HCT116 (cell line): ENCODE data around the gene ZXDC.

Experiments
- CTCF ChIP-seq, 3 experiments: fragments of 200-600 bp in 1 of 3; sonication (generic) in 1 of 3; IDR thresholded peaks in 2 of 3; conservative IDR thresholded peaks in 1 of 3; 2 replicates each; pipeline ENCODE4 v1.5.1; 2012 to 2017; ENCODE audit warnings: low read depth in 2 of 3, low read length in 2 of 3, antibody characterized with exemption in 1 of 3, borderline replicate concordance in 1 of 3, control low read depth in 1 of 3, mild to moderate bottlenecking in 1 of 3, mixed read lengths in 1 of 3, mixed run types in 1 of 3, moderate library complexity in 1 of 3; ENCODE audit not compliant: insufficient read depth in 1 of 3
- EGR1 ChIP-seq: IDR thresholded peaks from 2 replicates; pipeline ENCODE4 v1.6.1; 2012; ENCODE audit warnings: low read depth
- ELF1 ChIP-seq: IDR thresholded peaks from 2 replicates; pipeline ENCODE4 v1.6.1; 2012; ENCODE audit warnings: low read depth, borderline replicate concordance
- EZH2 ChIP-seq: fragments of 200-600 bp; sonication (generic); IDR thresholded peaks from 2 replicates; pipeline ENCODE4 v1.6.1; 2017; ENCODE audit warnings: antibody characterized with exemption, mixed run types
- EZH2phosphoT487 ChIP-seq: fragments of 200-600 bp; IDR thresholded peaks from 2 replicates; pipeline ENCODE4 v1.6.1; 2018; ENCODE audit warnings: antibody characterized with exemption, borderline replicate concordance
- JUND ChIP-seq: IDR thresholded peaks from 2 replicates; pipeline ENCODE4 v1.6.1; 2012
- MAX ChIP-seq: IDR thresholded peaks from 2 replicates; pipeline ENCODE4 v1.6.1; 2012
- POLR2A ChIP-seq: IDR thresholded peaks from 2 replicates; pipeline ENCODE4 v1.7.0; 2011; ENCODE audit warnings: borderline replicate concordance; ENCODE audit not compliant: insufficient read depth, insufficient read length; ENCODE audit errors: extremely low read depth
- POLR2AphosphoS5 ChIP-seq: IDR thresholded peaks from 2 replicates; pipeline ENCODE4 v1.6.1; 2011; ENCODE audit warnings: mild to moderate bottlenecking, low read depth, low read length, moderate library complexity
- REST ChIP-seq: IDR thresholded peaks from 2 replicates; pipeline ENCODE4 v1.6.1; 2012; ENCODE audit warnings: low read depth
- SRF ChIP-seq: IDR thresholded peaks from 2 replicates; pipeline ENCODE4 v1.6.1; 2012; ENCODE audit warnings: low read depth
- TCF7L2 ChIP-seq: IDR thresholded peaks from 2 replicates; pipeline ENCODE4 v1.7.0; 2011; ENCODE audit warnings: borderline replicate concordance, inconsistent platforms; ENCODE audit not compliant: insufficient read depth, insufficient read length; ENCODE audit errors: extremely low read depth
- ZFX ChIP-seq: fragments of 450-650 bp; IDR thresholded peaks from 2 replicates; pipeline ENCODE4 v1.6.1; 2017
- ZNF274 ChIP-seq: fragments of 200-500 bp; sonication (Bioruptor generic); IDR thresholded peaks from 2 replicates; pipeline ENCODE4 v1.6.1; 2014; ENCODE audit warnings: mild to moderate bottlenecking, low read depth, low read length, inconsistent platforms

DNA sequence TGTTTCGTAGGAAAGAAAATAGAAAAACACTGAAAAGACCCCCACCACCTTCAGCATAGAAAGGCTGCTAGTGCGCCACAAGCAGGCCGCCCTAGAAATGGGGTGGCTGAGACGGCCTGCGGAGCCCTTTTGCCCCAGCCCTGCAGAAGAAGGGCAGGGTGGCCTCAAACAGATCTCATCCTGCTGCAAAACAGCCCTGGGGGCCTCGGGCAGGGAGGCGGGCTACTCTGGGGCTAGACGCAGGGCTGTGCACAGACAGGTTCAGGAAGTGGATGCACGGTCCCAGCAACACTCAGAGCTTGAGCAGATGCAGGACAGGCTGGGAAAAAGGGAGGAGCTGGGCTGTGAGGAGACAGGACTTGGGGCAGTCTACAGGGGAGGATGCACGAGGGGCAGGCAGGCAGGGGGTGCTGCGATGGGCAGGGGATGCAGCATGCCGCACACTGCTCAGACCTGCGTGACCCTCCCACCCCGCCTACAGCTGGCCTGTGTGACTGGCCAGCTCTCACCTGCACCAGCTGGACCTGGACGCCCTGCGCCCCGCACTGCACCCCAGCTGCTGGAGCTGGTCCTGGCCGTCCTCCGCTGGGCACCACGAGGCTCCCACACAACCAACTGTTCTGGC lies 34.3 kb downstream of the ZXDC start:
- TF ChIP-seq POLR2AphosphoS5 (no peak), EZH2 (no peak), CTCF (IDR thresholded peaks at IDR 0.05 in 2 of 3, conservative IDR thresholded peaks at IDR 0.05 in 1 of 3; ENCODE audit: borderline replicate concordance in 1 of 3, insufficient read depth in 1 of 3, low read depth in 2 of 3, low read length in 2 of 3) (no peak), EZH2phosphoT487 (no peak), EGR1 (no peak), JUND (no peak), REST (no peak), ZNF274 (no peak), ZFX (no peak), ELF1 (no peak), TCF7L2 (no peak), POLR2A (no peak), SRF (no peak), MAX (no peak)
